GM19099 (cell line): ENCODE results near the gene CFAP73.

ENCODE experiments used
- POLR2A ChIP-seq: IDR thresholded peaks from 3 replicates; pipeline ENCODE4 v1.6.1; 2011; ENCODE audit warnings: low read depth; ENCODE audit not compliant: insufficient read length; ENCODE audit errors: extremely low read depth

CFAP73 gene

GRCh38 chr12:113202300-113203075, 53.0 kb downstream of the CFAP73 start:
- no peak for TF ChIP-seq POLR2A

- TF ChIP-seq POLR2A: no peak
These were observed 54.6 kb downstream of the CFAP73 start for GRCh38 chr12:113203852-113204760.

GRCh38 chr12:113204804-113205203, 55.3 kb downstream of the CFAP73 start:
- TF ChIP-seq POLR2A: no peak

GRCh38 chr12:113207613-113208040, 58.1 kb downstream of the CFAP73 start:
- TF ChIP-seq POLR2A: no peak

GRCh38 chr12:113208041-113208934, 58.8 kb downstream of the CFAP73 start:
- TF ChIP-seq POLR2A: peak; percentile 61
